Pancreas (tissue), 10 donors: ENCODE results near the gene SOHLH2. TPM values are rescaled to one million over a fixed set of nuclear protein-coding genes. Genes with fewer than 3 reads are reported as not detected.

Experiments
- ATAC-seq, 4 donors: fragments of 200-7000 bp; cut with Tn5 transposase; one replicate each; pipeline versions ENCODE4 v1.8.0 to v1.9.1; 2020; ENCODE audit warnings: mild to moderate bottlenecking in 4 of 4, moderate library complexity in 4 of 4
- DNase-seq, 6 donors: peaks; one replicate each; pipeline ENCODE4 v3.0.0-alpha.2; 2020
- FAIRE-seq: peaks from 2 replicates; lab custom pipeline; 2012; peaks lifted over from hg19 to GRCh38; lab: Jason Lieb, UNC
- H3K27ac ChIP-seq, 4 donors: fragments of 200-600 bp; sonication (generic); 1 replicate in 3 of 4; 2 replicates in 1 of 4; pipeline versions ENCODE4 v1.5.0 to v1.8.0; 2020
- H3K27me3 ChIP-seq, 4 donors: fragments of 200-600 bp; one replicate each; pipeline ENCODE4 v1.8.0; 2021
- H3K36me3 ChIP-seq, 3 donors: fragments of 200-600 bp; sonication (generic) in 1 of 3; one replicate each; pipeline versions ENCODE4 v1.5.0 to v1.8.0; 2020 to 2021
- H3K4me1 ChIP-seq, 3 donors: fragments of 200-600 bp; one replicate each; pipeline ENCODE4 v1.8.0; 2021
- H3K4me3 ChIP-seq, 4 donors: fragments of 200-600 bp; sonication (generic) in 2 of 4; one replicate each; pipeline versions ENCODE4 v1.5.0 to v1.8.0; 2020 to 2021
- H3K9me3 ChIP-seq, 4 donors: fragments of 200-600 bp; one replicate each; pipeline ENCODE4 v1.8.0; 2021
- WGBS, 2 donors: extraction: QIAGEN DNeasy Blood & Tissue Kit; methylation state at CpG; one replicate each; pipeline ENCODE4 v1.1.7; 2013; 5-methylcytosine and 5-hydroxymethylcytosine counted together
- intact Hi-C, 3 donors: fragments of 100-400 bp; cut with DNase I; formaldehyde crosslinking; loops; one replicate each; pipeline versions ENCODE4 v1.11.1 to v1.14.2; 2022
- polyA plus RNA-seq, 2 donors: library from polyadenylated mRNA; stranded (reverse); fragments of 200-250 nt; gene quantifications; one replicate each; pipeline ENCODE4 v1.2.3, GENCODE V29; 2013
- total RNA-seq, 6 donors: library from RNA; stranded (reverse); fragmentation: NEBNext Ultra II Directional in 4 of 6; extraction: Animal tissue kit (Norgen Biotek cat#: 25700) in 4 of 6; gene quantifications; one replicate each; pipeline versions ENCODE4 v1.2.1 to v1.2.4, GENCODE V29; 2021 to 2023
- TF ChIP-seq, protein P1 (sequence below), 4 donors: fragments of 200-600 bp; sonication (generic) in 3 of 4; IDR thresholded peaks; one replicate each; pipeline versions ENCODE4 v1.5.0 to v1.8.0; 2021; ENCODE audit warnings: antibody characterized with exemption in 4 of 4
- donor health status: healthy with polysubstance abuse.
- donor health status: DM: no; HTN: no; CAD: no; lungs with moderate emphysema.
- donor health status: DM: no; HTN: no; CAD: no.
- donor health status: control.
- donor health status: control.
- donor health status: Bipolar disorder and iron deficiency.
- donor health status: DM: yes; HTN: yes; CAD: no.
- donor health status: DM: no; HTN: no; CAD: no.
- donor health status: DM: no; HTN: no; CAD: no.
- donor health status: DM: yes; HTN: yes; CAD: no.

SOHLH2 gene
- total and polyA plus RNA-seq, 8 donors, result 0.05 to 0.12 (median 0.08) TPM; not detected in 5

DNA sequence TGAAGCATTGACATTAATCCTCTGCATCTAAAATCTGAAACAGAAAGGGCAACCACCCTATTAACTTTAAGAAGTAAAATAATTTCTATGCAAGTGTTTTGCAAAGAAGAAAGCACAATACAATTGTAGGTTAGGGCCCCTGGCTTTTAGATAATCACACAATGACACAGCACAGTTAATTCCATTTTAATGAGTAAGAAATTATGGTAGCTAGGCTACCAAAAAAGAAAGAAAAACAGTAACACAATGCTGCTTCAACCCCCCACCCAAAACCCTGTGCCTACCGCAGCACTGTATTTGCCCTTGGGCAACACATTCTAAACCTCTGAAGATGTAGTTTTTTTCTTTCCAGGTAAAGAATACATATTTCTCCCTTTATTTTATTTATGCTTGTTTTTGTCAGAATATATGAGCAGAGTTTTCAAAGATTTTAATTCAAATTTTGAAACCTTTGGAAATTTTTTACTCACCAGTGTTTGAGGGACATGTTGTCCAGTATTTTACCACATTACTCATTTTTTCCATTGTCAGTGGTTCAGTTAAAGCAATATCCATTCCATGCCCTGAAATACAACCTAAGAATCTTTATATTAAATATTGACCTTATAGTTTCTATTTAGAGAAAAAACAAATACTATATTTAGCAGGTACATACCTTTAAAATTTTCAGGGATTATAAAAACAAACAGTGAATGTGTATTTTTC is 21.1 kb downstream of the SOHLH2 start:
- Histone ChIP-seq H3K36me3 (no peaks in the 10 kb centered on the region), H3K27ac (no peak overlapping the region), H3K4me3 (no peak overlapping the region), H3K27me3 (no peaks in the 10 kb centered on the region), H3K9me3 (no peaks in the 10 kb centered on the region), H3K4me1 (no peaks in the 10 kb centered on the region)
- ATAC-seq (no peak), DNase-seq (no peak), FAIRE-seq (no peak)
- WGBS, 2 donors, result 85% methylated on average over 1 of the region's 1 CpG
- intact Hi-C loops, result no loop called here
- TF ChIP-seq, protein P1, sequence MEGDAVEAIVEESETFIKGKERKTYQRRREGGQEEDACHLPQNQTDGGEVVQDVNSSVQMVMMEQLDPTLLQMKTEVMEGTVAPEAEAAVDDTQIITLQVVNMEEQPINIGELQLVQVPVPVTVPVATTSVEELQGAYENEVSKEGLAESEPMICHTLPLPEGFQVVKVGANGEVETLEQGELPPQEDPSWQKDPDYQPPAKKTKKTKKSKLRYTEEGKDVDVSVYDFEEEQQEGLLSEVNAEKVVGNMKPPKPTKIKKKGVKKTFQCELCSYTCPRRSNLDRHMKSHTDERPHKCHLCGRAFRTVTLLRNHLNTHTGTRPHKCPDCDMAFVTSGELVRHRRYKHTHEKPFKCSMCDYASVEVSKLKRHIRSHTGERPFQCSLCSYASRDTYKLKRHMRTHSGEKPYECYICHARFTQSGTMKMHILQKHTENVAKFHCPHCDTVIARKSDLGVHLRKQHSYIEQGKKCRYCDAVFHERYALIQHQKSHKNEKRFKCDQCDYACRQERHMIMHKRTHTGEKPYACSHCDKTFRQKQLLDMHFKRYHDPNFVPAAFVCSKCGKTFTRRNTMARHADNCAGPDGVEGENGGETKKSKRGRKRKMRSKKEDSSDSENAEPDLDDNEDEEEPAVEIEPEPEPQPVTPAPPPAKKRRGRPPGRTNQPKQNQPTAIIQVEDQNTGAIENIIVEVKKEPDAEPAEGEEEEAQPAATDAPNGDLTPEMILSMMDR (IDR thresholded peaks at IDR 0.05), result no peak

DNA sequence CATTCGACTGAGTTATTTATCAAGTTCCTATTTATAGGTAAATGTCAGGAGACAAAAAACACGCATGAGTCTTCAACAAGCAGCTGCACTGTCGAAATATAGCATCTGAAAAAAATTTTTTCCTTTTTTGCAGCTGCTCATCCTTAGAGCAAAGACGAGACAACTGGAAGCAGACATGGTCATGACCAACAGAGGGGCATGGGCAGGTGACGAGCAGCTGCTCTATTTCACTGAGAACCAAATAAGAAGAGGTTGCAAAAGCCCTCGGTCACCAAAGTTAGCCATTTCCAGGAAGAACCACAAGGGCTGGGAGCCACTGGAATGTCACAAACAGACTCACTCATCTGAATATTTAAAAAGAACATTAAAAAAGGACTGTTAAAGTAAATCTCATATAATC is 22.2 kb downstream of the SOHLH2 start:
- WGBS, 2 donors, result 61 to 71% methylated on average over 6 of the region's 6 CpGs
- no peak for FAIRE-seq
- Histone ChIP-seq H3K27ac (no peak overlapping the region), H3K4me3 (no peak overlapping the region), H3K9me3 (no peaks in the 10 kb centered on the region), H3K27me3 (no peaks in the 10 kb centered on the region), H3K36me3 (no peaks in the 10 kb centered on the region), H3K4me1 (no peaks in the 10 kb centered on the region)
- TF ChIP-seq, protein P1 (IDR thresholded peaks at IDR 0.05), result no peak
- no peak for ATAC-seq
- DNase-seq, result no peak
- intact Hi-C loops, result no loop called here

DNA sequence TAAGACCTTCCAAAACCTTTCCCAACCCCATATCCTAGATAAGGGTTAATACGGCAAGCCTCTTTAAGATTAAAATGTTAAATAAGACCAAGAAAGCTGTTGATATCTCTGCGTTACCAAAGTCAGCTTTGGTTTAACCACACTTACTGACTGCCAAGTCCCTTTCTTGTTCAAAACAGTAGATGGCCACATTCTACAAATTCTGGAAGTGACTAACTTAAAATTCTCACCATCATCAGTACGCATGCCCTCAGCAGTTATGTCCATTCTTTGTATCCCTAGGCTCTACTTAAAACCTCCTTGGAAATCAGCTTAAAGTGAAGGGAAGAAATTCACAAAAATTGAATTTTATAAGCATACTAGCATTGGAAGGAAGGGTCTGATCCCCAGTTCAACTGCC is 23.6 kb downstream of the SOHLH2 start:
- Histone ChIP-seq H3K27me3 (no peaks in the 10 kb centered on the region), H3K4me3 (no peak overlapping the region), H3K36me3 (no peaks in the 10 kb centered on the region), H3K4me1 (no peaks in the 10 kb centered on the region), H3K27ac (no peak overlapping the region), H3K9me3 (no peaks in the 10 kb centered on the region)
- TF ChIP-seq, protein P1 (IDR thresholded peaks at IDR 0.05), result no peak
- 76 to 86% methylated on average over 3 of the region's 3 CpGs for WGBS, 2 donors
- DNase-seq (no peak), FAIRE-seq (no peak), ATAC-seq (no peak)
- intact Hi-C loops, result no loop called here

DNA sequence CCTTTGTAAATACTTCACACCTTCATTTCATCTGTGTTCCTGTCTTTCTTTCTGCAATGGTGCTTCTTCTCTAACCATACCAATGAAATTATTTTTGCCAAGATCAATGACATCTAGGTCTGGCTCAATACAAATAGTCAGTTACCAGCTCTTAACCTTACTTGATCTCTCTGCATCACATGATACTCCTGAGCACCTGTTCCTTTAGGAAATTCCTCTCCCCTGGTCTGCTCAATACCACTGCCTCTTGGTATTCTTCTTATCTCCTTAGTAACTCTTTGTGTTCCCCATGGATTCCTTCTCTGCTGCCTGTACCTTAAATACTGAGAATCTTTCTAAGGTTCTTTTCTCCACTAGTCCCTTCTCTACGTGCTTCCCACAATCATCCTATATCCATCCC is 25.9 kb downstream of the SOHLH2 start:
- DNase-seq (no peak), FAIRE-seq (no peak), ATAC-seq (no peak)
- intact Hi-C loops, result no loop called here
- Histone ChIP-seq H3K9me3 (no peaks in the 10 kb centered on the region), H3K4me1 (no peaks in the 10 kb centered on the region), H3K27ac (no peak overlapping the region), H3K4me3 (no peak overlapping the region), H3K27me3 (no peaks in the 10 kb centered on the region), H3K36me3 (no peaks in the 10 kb centered on the region)
- WGBS, 2 donors, result 87 to 93% methylated on average over 1 of the region's 1 CpG
- TF ChIP-seq, protein P1 (IDR thresholded peaks at IDR 0.05), result no peak

DNA sequence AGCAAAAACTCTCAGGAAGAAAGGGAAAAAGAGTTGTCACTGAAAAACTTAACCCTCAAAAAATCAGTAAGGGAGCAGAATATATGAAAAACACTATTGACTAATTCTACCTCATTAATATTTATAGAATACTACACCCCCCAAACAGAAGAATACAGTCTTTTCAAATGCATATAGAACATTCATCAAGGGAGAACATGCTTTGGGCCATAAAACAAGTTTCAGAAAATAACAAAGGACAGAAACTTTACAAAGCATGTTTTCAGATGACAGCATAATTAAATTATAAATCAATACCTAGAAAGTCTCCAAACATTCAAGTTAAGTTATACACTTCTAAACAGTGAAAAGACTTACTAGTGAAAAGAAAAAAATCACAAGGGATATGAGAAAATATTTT is 30.5 kb downstream of the SOHLH2 start:
- TF ChIP-seq, protein P1 (IDR thresholded peaks at IDR 0.05), result no peak
- Histone ChIP-seq H3K36me3 (no peaks in the 10 kb centered on the region), H3K9me3 (no peaks in the 10 kb centered on the region), H3K27me3 (no peaks in the 10 kb centered on the region), H3K27ac (no peak overlapping the region), H3K4me3 (no peak overlapping the region), H3K4me1 (no peaks in the 10 kb centered on the region)
- no peak for ATAC-seq
- no peak for DNase-seq
- intact Hi-C loops, result no loop called here
- FAIRE-seq, result no peak
